ENCODE measurements around the gene MNT. TPM values are rescaled to one million over a fixed set of nuclear protein-coding genes. Genes with fewer than 3 reads are reported as not detected.

Gene MNT
- total and polyA plus RNA-seq, 2 of the 8 experiments (the other 6 are each of a cell fraction or from before 2014, with no cell fraction given), result 5.0 to 17.3 TPM

DNA sequence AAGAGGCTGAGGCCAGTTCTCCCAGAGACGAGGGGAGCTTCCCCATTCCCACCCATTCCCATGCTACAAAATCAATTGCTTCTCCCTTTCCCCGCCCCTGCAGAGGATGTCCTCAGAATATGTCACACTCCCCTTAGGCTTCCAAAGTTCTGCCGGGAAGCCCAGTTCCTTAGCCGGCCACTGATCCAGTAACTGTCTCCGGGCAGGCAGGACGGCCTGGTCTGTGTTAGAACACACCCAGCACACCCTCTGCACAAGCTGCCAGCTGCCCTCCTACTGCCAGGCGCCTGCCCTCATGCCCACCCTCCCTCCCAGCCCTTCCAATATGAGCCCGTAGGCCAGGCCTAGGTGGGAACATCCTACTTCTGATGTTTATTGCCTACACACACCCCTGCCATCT lies 32.5 kb downstream of the MNT start (continued):
- TF ChIP-seq TAF1 (IDR thresholded peaks at IDR 0.05; ENCODE audit: low read depth, low read length) (no peak), CEBPB (IDR thresholded peaks at IDR 0.05; ENCODE audit: low read depth, low read length) (no peak), TAF7 (optimal IDR thresholded peaks at IDR 0.05; ENCODE audit: borderline replicate concordance, low read depth, low read length) (no peak), TBP (IDR thresholded peaks at IDR 0.05; ENCODE audit: low read depth, low read length) (no peak)
